DMS53 treated with DMSO at 0.1 percent for 48 hours (cell line): ENCODE results near the gene RERE.

ENCODE experiments used
- DNase-seq: peaks from one replicate; lab custom pipeline; 2025; ENCODE audit not compliant: unreplicated experiment; lab: John Stamatoyannopoulos, UW

Gene RERE

GRCh38 chr1:8674481-8674880 is 143.0 kb downstream of the RERE start:
- no peak for DNase-seq

GRCh38 chr1:8671306-8671917 is 146.0 kb downstream of the RERE start:
- peak; percentile 48 for DNase-seq

DNA sequence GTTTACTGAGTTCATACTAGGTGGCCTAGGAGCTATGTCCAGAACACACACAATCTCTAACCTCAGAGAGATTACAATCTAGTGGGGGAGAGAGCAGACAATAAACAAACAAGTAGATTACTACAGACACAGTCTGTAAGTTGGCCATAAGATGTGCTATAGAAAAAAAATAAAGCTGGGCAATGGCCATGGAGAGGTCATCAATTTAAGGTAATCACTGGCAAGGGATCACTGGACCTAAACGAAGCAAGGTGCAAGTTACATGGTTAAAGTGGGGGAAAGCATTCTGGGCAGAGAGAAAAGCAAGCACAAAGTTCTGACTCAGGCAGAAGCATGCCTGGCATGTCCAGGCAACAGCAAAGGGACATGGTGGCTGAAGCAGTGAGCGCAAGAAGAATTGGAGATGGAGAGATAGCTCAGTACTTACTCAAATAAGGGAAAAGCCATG is 147.0 kb downstream of the RERE start:
- no peak for DNase-seq

DNA sequence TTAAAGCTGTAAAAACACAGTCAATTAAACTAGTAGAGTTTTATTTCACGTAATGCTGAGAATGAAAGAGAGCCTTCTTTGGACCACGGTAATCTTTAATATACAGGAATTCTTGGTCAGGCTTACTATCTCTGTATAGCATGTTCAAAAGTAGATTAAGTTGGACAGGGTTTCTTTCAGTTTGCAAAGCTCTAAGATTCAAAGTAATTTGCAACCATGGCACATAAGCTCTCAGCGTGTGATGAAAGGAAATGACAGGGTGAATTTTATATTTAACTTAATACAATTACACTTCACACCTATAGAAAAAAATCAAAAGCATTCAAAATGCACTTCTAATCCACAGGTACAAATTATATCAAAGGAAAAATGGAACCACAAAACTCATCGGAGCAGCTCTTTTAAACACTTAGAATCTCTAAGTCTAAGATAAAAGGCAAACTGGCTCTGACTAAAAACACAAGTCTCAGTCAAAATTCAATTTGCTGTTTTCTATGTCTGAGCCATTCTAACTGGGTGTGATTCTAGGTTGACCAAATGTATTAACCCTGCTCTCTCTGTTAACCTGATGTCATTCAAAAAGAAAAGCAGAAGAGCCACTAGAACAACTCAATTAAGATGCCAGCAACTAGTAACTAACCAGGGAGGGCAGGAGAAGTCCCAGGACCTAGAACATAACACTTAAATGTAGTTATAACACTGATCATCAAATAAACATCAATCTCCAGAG is 147.7 kb downstream of the RERE start:
- DNase-seq: no peak

GRCh38 chr1:8667869-8668594 is 149.4 kb downstream of the RERE start:
- DNase-seq: peak; percentile 67

GRCh38 chr1:8666389-8667167 is 150.9 kb downstream of the RERE start:
- DNase-seq: no peak

GRCh38 chr1:8665833-8666232 is 151.6 kb downstream of the RERE start:
- no peak for DNase-seq

GRCh38 chr1:8664887-8665286 is 152.6 kb downstream of the RERE start:
- DNase-seq: no peak

- no peak for DNase-seq
These were observed 153.5 kb downstream of the RERE start for GRCh38 chr1:8663915-8664329.

- no peak for DNase-seq
These were observed 154.2 kb downstream of the RERE start for GRCh38 chr1:8663090-8663802.

DNA sequence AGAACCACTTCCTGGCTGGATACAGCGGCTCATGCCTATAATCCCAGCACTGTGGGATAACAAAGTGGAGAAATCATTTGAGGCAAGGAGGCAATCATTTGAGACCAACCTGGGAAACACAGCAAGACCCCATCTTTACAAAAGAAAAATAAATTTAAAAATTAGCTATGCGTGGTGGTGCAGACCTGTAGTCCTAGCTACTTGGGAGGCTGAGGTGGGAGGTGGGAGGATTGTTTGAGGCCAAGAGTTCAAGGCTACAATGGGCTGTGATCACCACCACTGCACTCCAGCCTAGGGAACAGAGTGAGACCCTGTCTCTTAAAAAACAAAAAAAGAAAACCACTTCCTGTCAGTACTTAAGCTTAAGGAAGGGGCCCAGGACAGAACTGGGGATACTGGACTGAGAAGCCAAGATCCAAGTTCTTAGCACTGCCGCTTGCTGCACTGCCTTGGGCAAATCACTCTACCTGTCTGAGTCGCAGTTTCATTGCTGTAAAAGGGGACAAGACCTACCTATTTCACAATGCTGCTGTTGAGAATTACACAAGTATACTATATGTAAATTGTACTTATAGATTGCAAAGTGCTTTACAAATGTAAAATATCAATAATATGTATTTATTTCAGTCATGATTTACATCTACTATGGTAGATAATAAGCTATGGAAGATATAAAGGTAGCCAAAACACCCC is 154.9 kb downstream of the RERE start:
- DNase-seq: no peak

DNA sequence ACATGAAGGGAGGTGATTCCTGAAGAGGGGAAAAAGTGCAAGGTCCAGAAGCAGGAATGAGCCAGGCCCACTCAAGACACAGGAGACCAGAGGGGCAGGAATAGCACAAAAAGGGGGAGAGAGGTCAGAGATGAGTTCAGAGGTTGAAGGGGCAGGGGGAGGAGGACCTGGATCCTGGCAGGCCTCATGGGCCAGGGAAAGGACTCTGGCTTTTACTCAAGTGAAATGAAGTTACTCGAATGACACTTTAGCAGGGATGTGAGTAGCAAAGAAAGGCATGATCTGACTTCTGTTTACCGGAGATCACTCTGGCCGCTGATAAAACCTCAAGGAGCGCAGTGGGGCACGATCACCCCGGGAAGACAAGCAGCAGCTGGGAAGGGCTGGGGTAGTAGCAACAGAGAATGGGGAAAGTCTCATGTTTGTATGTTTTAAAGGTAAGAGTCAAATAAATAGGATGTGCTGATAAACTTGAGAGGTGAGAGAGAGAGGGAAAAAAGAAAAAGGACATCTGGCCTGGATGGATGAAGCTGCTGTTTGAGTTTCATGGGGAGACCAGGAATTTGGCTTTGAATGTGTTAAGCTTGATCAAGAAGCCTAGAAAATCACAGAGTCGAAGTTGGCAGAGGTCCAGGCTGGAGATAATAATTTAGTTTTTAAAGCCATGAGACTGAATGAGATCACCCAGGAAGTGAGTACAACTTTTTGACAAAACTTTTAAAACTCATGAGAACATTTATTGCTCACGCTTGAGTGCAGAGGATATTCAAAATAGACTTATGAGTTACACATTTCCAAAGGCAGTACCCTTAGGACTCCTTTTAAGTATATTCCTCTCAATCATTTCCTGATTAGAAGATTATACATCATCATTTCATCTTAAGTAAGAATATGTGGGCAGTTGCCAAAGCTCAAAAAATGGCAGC is 156.0 kb downstream of the RERE start:
- no peak for DNase-seq

GRCh38 chr1:8660411-8660828 is 157.0 kb downstream of the RERE start:
- DNase-seq: no peak

DNA sequence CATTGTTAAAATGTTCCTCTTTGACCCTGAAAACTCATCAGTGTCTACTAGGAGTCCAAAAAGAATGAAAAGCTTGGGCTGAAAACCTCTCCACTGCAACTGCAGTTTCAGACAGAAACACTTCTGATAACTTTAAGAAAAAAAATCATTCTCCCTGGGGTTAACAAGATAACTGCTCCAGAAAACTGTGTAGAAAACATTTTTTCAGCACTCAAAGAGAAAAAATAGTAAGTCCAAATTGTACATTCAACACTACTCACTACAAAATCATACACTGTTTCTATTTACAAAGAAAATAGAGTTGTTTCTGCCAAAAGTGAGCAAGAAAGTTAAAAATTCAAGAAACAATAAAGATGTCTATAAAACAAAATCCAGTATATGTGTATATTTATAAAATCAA is 157.8 kb downstream of the RERE start:
- DNase-seq: no peak

GRCh38 chr1:8653878-8654277 is 163.6 kb downstream of the RERE start:
- no peak for DNase-seq

DNA sequence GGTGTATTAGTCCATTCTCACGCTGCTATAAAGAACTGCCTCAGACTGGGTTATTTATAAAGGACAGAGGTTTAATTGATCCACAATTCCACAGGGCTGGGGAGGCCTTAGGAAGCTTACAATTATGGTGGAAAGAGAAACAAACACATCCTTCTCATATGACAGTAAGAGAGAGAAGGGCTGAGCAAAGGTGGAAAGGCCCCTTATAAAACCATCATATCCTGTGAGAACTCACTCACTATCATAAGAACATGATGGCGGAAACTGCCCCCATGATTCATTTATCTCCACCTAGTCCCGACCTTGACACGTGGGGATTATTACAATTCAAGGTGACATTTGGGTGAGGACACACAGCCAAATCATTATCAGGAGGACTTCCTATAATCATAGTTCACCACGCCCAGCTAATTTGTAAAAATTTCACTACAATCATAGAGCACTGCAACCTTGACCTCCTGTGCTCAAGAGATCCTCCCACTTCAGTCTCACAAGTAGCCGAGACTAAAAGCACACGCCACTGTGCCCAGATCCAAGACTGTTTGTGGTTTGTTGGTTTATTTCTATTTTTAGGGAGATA is 164.9 kb downstream of the RERE start:
- no peak for DNase-seq

DNA sequence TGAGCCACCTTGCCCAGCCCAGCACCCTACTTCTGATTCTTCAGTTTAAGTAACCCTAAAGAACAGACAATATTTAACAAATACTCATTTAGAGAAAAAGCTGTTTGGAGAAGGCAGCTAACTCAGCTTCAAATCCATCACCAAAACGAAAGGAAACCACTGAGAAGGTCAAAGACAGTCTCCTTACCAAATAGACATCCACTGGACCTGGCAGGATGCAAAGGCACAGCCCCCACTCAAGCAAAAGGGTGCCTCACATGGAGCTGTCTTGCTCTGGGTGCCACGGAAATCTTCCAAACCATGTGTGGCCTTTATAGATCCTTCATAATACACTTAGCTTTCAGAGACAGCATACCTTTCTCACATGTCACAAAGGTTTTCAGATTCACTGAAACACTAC is 165.5 kb downstream of the RERE start:
- DNase-seq: no peak

- DNase-seq: no peak
These were observed 166.1 kb downstream of the RERE start for GRCh38 chr1:8651236-8651890.
